Middle frontal gyrus (tissue), 1 donor: ENCODE results near the gene OXNAD1.
A peak's percentile ranks its signal among the peaks of the same experiment; 100 is the strongest.

Experiments
- DNase-seq: peaks from one replicate; pipeline ENCODE4 v3.0.0-alpha.2; 2015; ENCODE audit warnings: low spot score; ENCODE audit errors: extremely low spot score

The OXNAD1 gene, protein sequence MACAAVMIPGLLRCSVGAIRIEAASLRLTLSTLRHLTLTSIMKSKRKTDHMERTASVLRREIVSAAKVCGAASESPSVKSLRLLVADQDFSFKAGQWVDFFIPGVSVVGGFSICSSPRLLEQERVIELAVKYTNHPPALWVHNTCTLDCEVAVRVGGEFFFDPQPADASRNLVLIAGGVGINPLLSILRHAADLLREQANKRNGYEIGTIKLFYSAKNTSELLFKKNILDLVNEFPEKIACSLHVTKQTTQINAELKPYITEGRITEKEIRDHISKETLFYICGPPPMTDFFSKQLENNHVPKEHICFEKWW

DNA sequence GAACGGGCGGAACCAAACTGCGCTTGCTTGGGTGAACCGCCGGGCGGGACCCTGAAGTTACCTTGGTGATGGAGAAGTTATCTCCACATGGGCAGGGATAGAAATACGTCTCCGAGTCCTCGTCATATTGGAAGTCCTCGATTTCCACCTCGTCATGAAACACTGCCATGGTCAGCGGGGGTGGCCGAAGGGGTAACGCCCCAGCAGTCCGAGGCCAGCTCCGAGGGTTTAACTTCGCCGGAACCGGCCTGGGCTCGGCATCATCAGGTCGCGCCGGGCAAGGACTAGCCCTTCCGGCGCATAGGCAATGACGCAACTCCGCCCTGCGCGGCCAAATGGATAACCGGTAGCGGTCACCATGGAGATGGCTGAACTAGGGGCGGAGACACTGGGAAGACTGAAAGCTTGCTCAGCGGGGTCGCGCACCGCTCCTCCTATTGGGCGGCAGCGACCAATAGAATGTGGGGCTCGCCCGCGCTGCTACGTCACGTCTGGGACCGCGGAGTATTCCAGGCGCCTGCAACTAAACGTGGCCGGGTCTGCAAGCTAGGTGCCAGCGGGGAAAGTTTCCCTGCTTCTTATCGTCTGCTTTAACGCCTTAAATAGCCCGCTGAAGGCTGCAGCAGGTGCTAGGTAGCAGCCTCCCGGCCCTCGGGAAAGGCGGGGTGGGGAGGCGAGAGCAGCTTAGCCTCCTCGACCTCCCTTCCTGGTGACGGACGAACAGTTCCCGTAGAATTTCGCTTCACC, at the start of gene OXNAD1, which contains the start of gene DPH3:
OXNAD1 (plus strand) TSS at position 505 of the 747 bp plus-strand sequence. CDS start 5,741 bp downstream, outside the sequence.
DPH3 (minus strand) TSS at position 236 of the 747 bp plus-strand sequence; CDS start at position 169, 67 bp downstream.
- peak; percentile 100 for DNase-seq

- no peak for DNase-seq
Observed at GRCh38 chr3:16216373-16216935, 48.6 kb upstream of the OXNAD1 start.

GRCh38 chr3:16219777-16220176, 45.2 kb upstream of the OXNAD1 start:
- no peak for DNase-seq

DNA sequence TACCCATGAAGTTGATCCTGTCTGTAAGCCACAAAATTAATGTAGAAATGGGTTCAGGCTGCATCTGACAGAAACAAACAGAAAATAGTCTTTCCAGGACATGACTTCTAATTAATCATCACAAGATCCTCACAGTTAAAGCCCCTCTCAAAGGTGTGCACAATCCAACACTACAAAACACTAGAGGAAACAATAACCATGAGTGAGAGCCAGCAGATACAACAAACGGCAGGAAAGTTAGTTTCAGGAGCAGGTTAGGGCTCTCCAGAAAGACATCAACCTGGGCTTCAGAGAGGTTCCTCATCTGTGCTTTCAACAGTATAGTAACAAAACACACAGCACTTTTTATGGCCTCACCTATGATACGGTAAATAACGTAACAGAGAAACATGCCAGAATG, 43.0 kb upstream of the OXNAD1 start:
- DNase-seq = no peak

GRCh38 chr3:16222547-16222946, 42.5 kb upstream of the OXNAD1 start:
- DNase-seq = no peak

GRCh38 chr3:16224325-16224724, 40.7 kb upstream of the OXNAD1 start:
- DNase-seq = no peak

GRCh38 chr3:16227566-16227965, 37.4 kb upstream of the OXNAD1 start:
- no peak for DNase-seq

- no peak for DNase-seq
Observed at GRCh38 chr3:16229681-16230080, 35.3 kb upstream of the OXNAD1 start.

- DNase-seq = no peak
Observed at GRCh38 chr3:16231983-16232382, 33.0 kb upstream of the OXNAD1 start.

DNA sequence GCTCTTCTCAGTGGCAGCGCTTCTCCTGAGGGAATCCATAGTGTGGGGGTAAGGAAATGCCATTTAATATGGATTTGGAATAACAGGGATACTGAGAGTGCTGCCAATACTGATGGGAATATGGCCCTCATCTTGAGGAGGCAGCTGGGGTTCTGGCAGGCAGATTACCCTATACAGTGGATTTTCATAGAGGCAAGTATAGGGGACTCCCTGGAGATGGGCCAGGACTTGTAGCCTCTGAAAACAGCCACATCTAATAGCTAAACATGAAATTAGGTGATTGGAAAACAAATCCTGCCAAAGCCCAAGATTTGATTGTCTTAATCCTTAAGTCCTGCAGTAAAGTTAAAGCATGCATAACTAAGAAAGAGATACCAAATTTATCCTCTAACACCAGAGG, 31.2 kb upstream of the OXNAD1 start:
- DNase-seq = no peak

GRCh38 chr3:16234281-16234680, 30.7 kb upstream of the OXNAD1 start:
- DNase-seq = no peak

- no peak for DNase-seq
Observed at GRCh38 chr3:16236030-16236639, 28.9 kb upstream of the OXNAD1 start.

- no peak for DNase-seq
Observed at GRCh38 chr3:16236856-16237393, 28.1 kb upstream of the OXNAD1 start.

DNA sequence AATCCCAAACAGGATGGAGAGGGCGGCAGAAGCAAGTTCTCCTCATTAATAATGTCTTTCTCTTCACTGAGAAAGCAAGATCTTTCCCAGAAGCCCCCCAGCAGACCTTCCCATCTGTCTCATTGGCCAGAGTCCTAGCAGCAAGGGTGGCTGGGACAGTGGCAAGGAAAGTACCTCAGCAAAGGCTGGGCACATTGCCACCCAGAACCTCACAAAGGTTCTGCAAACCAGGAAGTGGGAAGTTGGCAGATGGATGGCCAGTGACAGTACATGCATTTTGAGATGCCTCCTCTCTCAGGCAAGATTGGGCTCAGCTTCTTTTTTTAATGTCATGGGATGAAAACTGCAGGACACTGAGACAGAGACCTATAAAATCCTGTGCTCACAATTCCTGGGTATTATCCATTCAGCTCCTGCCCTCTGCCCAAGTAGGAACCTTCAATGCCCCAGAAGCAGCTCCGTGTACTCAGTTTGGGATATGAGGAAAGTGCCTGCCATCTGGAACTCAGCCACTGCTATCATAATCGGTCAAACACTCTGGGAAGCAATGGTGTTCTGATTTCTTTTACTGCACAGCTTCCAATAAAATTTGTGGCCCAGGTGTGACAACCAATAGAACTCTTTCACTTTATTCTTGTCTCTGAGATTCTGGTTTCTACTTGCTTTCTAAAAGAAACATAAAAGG, 25.8 kb upstream of the OXNAD1 start:
- no peak for DNase-seq

DNA sequence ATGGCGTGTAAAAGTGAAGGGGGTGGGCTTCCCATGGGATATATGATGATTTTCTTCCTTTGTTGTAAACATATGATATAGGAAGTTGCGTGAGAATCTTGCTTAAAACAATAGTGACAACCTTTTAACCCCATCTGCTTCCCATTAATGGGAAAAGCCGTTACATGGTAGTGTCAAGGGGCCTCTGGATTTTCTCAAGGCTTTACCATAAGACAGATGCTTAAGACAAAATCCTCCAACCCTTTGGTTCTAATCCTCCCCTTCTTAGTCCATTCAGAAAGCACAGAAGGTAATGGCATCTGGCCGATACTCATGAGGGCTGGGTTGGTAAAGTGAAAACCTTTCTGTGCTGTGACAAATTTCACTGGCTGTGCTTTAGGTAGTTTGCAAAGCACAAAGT, 25.2 kb upstream of the OXNAD1 start:
- DNase-seq = no peak

- DNase-seq = no peak
Observed at GRCh38 chr3:16240229-16241023, 24.6 kb upstream of the OXNAD1 start.

- DNase-seq = no peak
Observed at GRCh38 chr3:16241225-16241624, 23.8 kb upstream of the OXNAD1 start.

- DNase-seq = no peak
Observed at GRCh38 chr3:16242177-16242576, 22.8 kb upstream of the OXNAD1 start.

- no peak for DNase-seq
Observed at GRCh38 chr3:16243706-16244490, 21.1 kb upstream of the OXNAD1 start.
